Psoas muscle (tissue), 8 donors: ENCODE measurements around the gene CDK5. TPM values are rescaled to one million over a fixed set of nuclear protein-coding genes. Genes with fewer than 3 reads are reported as not detected.

Experiments used
- ATAC-seq, 4 donors: fragments of 200-7000 bp; cut with Tn5 transposase; one replicate each; pipeline ENCODE4 v1.9.1; 2020; ENCODE audit warnings: moderate library complexity in 3 of 4, mild to moderate bottlenecking in 2 of 4
- DNase-seq, 2 donors: peaks; one replicate each; pipeline ENCODE4 v3.0.0-alpha.2; 2020
- H3K27ac ChIP-seq: fragments of 200-600 bp; one replicate; pipeline ENCODE4 v1.8.0; 2022
- H3K27me3 ChIP-seq, 3 donors: fragments of 200-600 bp in 1 of 3; one replicate each; pipeline versions ENCODE4 v1.6.1 to v1.8.0; 2013 to 2022; ENCODE audit warnings: low read length in 2 of 3, mild to moderate bottlenecking in 2 of 3, moderate library complexity in 1 of 3; ENCODE audit not compliant: insufficient read depth in 3 of 3
- H3K36me3 ChIP-seq, 2 donors: fragments of 200-600 bp in 1 of 2; one replicate each; pipeline versions ENCODE4 v1.6.1 to v1.8.0; 2013 to 2022; ENCODE audit warnings: low read depth in 1 of 2, mild to moderate bottlenecking in 1 of 2, moderate library complexity in 1 of 2; ENCODE audit not compliant: insufficient read depth in 1 of 2
- H3K4me1 ChIP-seq: fragments of 200-600 bp; one replicate; pipeline ENCODE4 v1.8.0; 2022
- H3K4me3 ChIP-seq: fragments of 200-600 bp; one replicate; pipeline ENCODE4 v1.8.0; 2022; ENCODE audit warnings: mild to moderate bottlenecking
- H3K9me3 ChIP-seq: fragments of 200-600 bp; one replicate; pipeline ENCODE4 v1.8.0; 2022
- WGBS, 3 donors: extraction: QIAGEN DNeasy Blood & Tissue Kit; methylation state at CpG; one replicate each; pipeline versions ENCODE4 v1.1.6 to v1.1.7; 2013; 5-methylcytosine and 5-hydroxymethylcytosine counted together
- intact Hi-C, 2 donors: fragments of 100-400 bp; cut with DNase I; formaldehyde crosslinking; loops; one replicate each; pipeline versions ENCODE4 v1.11.0 to v1.14.2; 2022
- long read RNA-seq, 2 donors: library from polyadenylated mRNA; unstranded; transcript quantifications; one replicate each; pipeline ENCODE4 v2.0.0, GENCODE V29; 2021
- polyA plus RNA-seq, 3 donors: library from polyadenylated mRNA; stranded (reverse); fragments of 200-250 nt; gene quantifications; one replicate each; pipeline ENCODE4 v1.2.3, GENCODE V29; 2013
- total RNA-seq, 4 donors: library from RNA; stranded (reverse); fragmentation: NEBNext Ultra II Directional in 2 of 4; extraction: Animal tissue kit (Norgen Biotek cat#: 25700) in 2 of 4; gene quantifications; one replicate each; pipeline versions ENCODE4 v1.2.1 to v1.2.4, GENCODE V29; 2021 to 2023
- TF ChIP-seq, protein P1 (sequence below): fragments of 200-600 bp; IDR thresholded peaks from one replicate; pipeline ENCODE4 v1.8.0; 2022; ENCODE audit warnings: antibody characterized with exemption
- donor health status: healthy with polysubstance abuse.
- donor health status: DM: no; HTN: no; CAD: no; lungs with moderate emphysema.
- donor health status: Bipolar disorder and iron deficiency.
- donor health status: healthy.
- donor health status: DM: yes; HTN: yes; CAD: no.
- donor health status: DM: no; HTN: no; CAD: no.
- donor health status: DM: no; HTN: no; CAD: no.
- donor health status: DM: yes; HTN: yes; CAD: no.

Gene CDK5
- total RNA-seq (1 to 10 TPM; 3.8 to 6.4 (median 5.4) TPM), polyA plus RNA-seq (10 to 100 TPM in 1 of 3 donors, 1 to 10 TPM in 2; 5.7 to 15.2 (median 6.2) TPM)
- long read RNA-seq, donor 1, partial matches to known transcripts, result 0 of 4 reads
- long read RNA-seq, donor 1, other reads (novel, unspliced or antisense), result 0 of 4 reads
- long read RNA-seq, donor 2, partial matches to known transcripts, result 0 of 2 reads
- long read RNA-seq, donor 2, other reads (novel, unspliced or antisense), result 1 of 2 reads

DNA sequence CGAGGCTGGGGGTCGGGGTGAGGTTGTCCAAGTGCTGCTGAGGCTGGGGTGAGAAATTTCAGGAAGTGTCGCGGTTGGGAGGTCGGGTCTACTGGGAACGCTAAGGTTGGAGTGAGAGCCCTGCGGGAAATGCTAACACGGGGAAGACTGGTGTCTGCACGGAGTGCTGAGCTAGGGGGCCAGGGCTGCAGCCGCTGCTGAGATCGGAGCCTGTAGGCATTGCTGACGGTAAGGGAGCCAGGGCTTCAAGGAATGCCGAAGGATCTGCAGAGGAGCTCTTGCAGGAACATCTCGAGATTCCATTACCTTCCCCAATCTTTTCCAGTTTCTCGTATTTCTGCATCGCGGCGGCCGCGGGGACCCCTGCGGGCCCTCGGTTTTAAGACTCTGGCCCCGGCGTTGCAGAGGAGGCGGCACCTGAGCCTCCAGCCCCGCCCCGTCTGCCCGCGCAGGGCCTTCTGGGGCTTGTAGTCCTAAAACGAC lies at the start of gene CDK5:
Gene CDK5, minus strand, starts transcription at position 392 of the 483 bp plus-strand sequence. Its CDS starts 49 bp downstream, at position 343.
- peak within 1 kb of the TSS; percentile 99 for H3K27ac ChIP-seq
- DNase-seq (no peak), ATAC-seq (peak; percentile 1 to 7 (median 2))
- peaks cover 0 to 3% of the 10 kb centered on the region in 2 donors for H3K36me3 ChIP-seq
- TF ChIP-seq, protein P1, sequence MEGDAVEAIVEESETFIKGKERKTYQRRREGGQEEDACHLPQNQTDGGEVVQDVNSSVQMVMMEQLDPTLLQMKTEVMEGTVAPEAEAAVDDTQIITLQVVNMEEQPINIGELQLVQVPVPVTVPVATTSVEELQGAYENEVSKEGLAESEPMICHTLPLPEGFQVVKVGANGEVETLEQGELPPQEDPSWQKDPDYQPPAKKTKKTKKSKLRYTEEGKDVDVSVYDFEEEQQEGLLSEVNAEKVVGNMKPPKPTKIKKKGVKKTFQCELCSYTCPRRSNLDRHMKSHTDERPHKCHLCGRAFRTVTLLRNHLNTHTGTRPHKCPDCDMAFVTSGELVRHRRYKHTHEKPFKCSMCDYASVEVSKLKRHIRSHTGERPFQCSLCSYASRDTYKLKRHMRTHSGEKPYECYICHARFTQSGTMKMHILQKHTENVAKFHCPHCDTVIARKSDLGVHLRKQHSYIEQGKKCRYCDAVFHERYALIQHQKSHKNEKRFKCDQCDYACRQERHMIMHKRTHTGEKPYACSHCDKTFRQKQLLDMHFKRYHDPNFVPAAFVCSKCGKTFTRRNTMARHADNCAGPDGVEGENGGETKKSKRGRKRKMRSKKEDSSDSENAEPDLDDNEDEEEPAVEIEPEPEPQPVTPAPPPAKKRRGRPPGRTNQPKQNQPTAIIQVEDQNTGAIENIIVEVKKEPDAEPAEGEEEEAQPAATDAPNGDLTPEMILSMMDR, result no peak
- peak within 1 kb of the TSS; percentile 85 for H3K4me3 ChIP-seq
- H3K4me1 ChIP-seq, result peaks cover 31% of the 10 kb centered on the region
- intact Hi-C loops, result no loop called here
- peaks cover 0 to under 1% (median 0%) of the 10 kb centered on the region in 3 donors for H3K27me3 ChIP-seq
- no peaks in the 10 kb centered on the region for H3K9me3 ChIP-seq
- 1% methylated on average over 28 to 30 of the region's 30 CpGs for WGBS, 3 donors

DNA sequence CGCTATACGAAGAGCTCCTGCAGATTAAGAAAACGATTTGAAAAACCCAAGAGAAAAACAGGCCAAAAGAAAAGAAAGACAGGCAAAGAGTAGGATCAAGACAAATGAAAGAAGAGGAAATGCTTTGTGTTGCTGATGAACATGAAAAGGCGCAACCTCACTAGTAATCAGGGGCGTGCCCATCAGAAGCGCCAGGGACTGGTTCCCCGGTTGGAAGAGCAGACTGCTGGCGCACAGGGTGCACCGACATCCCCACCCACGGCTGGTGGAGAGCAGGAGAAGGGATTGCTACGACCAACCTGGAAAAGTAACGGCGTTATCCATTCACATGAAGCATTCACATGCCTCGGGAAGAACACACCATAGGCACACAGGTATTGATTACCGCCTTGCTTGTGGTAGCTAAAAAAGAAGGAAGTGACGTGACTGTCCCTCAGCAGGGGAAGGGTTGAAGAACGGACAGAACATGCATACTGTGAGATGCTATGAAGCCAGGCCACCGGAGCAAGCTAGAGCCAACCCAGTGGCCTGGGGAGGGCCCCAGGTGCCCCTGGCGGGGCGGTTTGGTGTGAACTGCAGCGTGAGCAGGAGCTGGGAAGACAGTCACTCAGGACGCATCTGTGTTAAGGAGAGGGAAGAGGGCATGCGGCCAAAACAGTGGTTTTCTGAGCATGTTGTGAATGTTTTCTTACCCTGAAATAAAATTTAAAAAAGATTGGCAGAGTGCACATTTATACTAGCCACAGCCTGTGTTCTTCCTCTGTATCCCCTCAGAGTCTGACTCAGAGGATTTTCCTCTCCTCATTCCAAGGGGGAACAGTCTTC lies 46.9 kb upstream of the CDK5 start:
- Histone ChIP-seq H3K36me3 (peaks cover 0 to 8% of the 10 kb centered on the region in 2 donors), H3K27me3 (no peaks in the 10 kb centered on the region), H3K27ac (no peak overlapping the region), H3K4me1 (no peaks in the 10 kb centered on the region), H3K4me3 (no peak overlapping the region), H3K9me3 (no peaks in the 10 kb centered on the region)
- WGBS, 3 donors, result 77 to 82% (median 79%) methylated on average over 23 of the region's 23 CpGs
- DNase-seq (no peak), ATAC-seq (no peak)
- TF ChIP-seq, protein P1, result no peak
- intact Hi-C loops, result no loop called here

DNA sequence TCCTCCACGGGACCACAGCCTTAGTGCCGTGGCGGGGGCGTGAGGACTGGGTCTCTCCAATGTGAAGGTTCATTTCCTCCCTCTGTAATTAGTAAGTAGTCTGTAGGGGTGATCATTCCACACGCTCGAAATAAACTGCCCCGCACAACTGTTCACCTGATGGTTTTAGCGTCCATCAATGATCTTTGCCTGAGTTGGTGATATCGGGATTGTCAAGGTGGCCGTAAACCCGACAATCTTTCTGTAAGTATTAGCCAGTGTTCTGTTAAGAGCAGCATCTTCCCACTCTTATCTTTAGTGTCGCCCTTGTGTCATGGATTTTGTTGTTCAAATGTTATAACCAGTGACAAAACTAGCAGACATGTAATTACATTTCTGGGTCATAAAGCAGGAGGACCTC lies 46.3 kb upstream of the CDK5 start:
- ATAC-seq (no peak), DNase-seq (no peak)
- Histone ChIP-seq H3K4me1 (no peaks in the 10 kb centered on the region), H3K4me3 (no peak overlapping the region), H3K9me3 (no peaks in the 10 kb centered on the region), H3K27ac (no peak overlapping the region), H3K27me3 (no peaks in the 10 kb centered on the region), H3K36me3 (peaks cover 0 to 8% of the 10 kb centered on the region in 2 donors)
- TF ChIP-seq, protein P1, result no peak
- intact Hi-C loops, result no loop called here
- WGBS, 3 donors, result 82 to 88% (median 88%) methylated on average over 12 of the region's 12 CpGs

DNA sequence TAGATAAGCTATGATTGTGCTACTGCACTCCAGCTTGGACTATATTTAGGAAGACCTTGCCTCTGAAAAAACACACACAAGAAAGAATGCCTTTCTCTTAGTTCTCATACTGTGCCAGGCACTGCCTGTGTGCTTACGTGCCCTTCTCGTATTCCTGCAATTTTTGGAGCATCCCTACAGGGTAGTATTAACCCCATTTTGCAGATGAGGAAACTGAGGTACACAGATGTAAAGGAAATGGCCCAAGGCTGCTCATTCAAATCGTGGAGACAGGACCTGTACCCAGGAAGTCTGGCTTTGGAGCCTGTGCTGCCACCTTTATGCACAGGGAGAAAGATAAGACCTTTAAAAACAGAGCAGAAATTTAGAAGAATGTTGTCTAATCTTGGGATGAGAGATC lies 45.3 kb upstream of the CDK5 start:
- Histone ChIP-seq H3K9me3 (no peaks in the 10 kb centered on the region), H3K4me1 (no peaks in the 10 kb centered on the region), H3K4me3 (no peak overlapping the region), H3K36me3 (peaks cover 0 to 8% of the 10 kb centered on the region in 2 donors), H3K27ac (no peak overlapping the region), H3K27me3 (no peaks in the 10 kb centered on the region)
- TF ChIP-seq, protein P1, result no peak
- intact Hi-C loops, result no loop called here
- no peak for DNase-seq
- no peak for ATAC-seq
- WGBS, 3 donors, result 75 to 90% (median 81%) methylated on average over 3 of the region's 3 CpGs
